K562 (cell line): ENCODE measurements around the gene KCNAB2.

Source experiments
- ATF2 ChIP-seq: sonication (generic); formaldehyde crosslinking; IDR thresholded peaks from 2 replicates; pipeline ENCODE4 v1.8.1; 2022; ENCODE audit warnings: missing genetic modification reagents
- ATF3 ChIP-seq, 2 experiments: fragments of 450-650 bp in 1 of 2; sonication (generic) in 1 of 2; formaldehyde crosslinking in 1 of 2; IDR thresholded peaks in 1 of 2; conservative IDR thresholded peaks in 1 of 2; 2 replicates each; pipeline versions ENCODE4 v1.6.1 to v1.8.1; 2016 to 2023; ENCODE audit warnings: mild to moderate bottlenecking in 2 of 2, moderate library complexity in 2 of 2, inconsistent platforms in 1 of 2, missing genetic modification reagents in 1 of 2
- CTCF ChIP-seq, 3 experiments: IDR thresholded peaks in 2 of 3; conservative IDR thresholded peaks in 1 of 3; 2 replicates each; pipeline ENCODE4 v1.5.1; 2011 to 2012; ENCODE audit warnings: low read length in 3 of 3, mild to moderate bottlenecking in 3 of 3, control low read depth in 2 of 3, improper control_type of control experiment in 1 of 3, inconsistent platforms in 1 of 3, low read depth in 1 of 3, mixed read lengths in 1 of 3, moderate library complexity in 1 of 3; ENCODE audit not compliant: insufficient read depth in 2 of 3
- EZH2 ChIP-seq: IDR thresholded peaks from 2 replicates; pipeline ENCODE4 v1.6.1; 2012; ENCODE audit warnings: low read depth, mild to moderate bottlenecking, inconsistent platforms, low read length, borderline replicate concordance
- MAX ChIP-seq: sonication (generic); formaldehyde crosslinking; IDR thresholded peaks from 2 replicates; pipeline ENCODE4 v1.9.0; 2022; ENCODE audit warnings: mild to moderate bottlenecking, missing genetic modification reagents
- MTA2 ChIP-seq: fragments of 450-650 bp; IDR thresholded peaks from 2 replicates; pipeline ENCODE4 v1.6.1; 2016; ENCODE audit warnings: low read depth
- NBN ChIP-seq: fragments of 450-650 bp; IDR thresholded peaks from 2 replicates; pipeline ENCODE4 v1.6.1; 2016; ENCODE audit warnings: low read depth, mild to moderate bottlenecking
- NEUROD1 ChIP-seq: fragments of 150-350 bp; IDR thresholded peaks from 2 replicates; pipeline ENCODE4 v1.6.1; 2014; ENCODE audit warnings: borderline replicate concordance, low read length, low read depth; ENCODE audit not compliant: partially characterized antibody
- NR3C1 ChIP-seq: sonication (generic); formaldehyde crosslinking; IDR thresholded peaks from 2 replicates; pipeline ENCODE4 v1.8.1; 2022; ENCODE audit warnings: missing genetic modification reagents
- RAD21 ChIP-seq, 2 experiments: fragments of 250-450 bp in 1 of 2; fragments of 450-650 bp in 1 of 2; sonication (Bioruptor Pico) in 1 of 2; formaldehyde crosslinking in 1 of 2; IDR thresholded peaks in 1 of 2; conservative IDR thresholded peaks in 1 of 2; 2 replicates each; pipeline versions ENCODE4 v1.4.0 to v1.8.0; 2020 to 2022; ENCODE audit warnings: mild to moderate bottlenecking in 2 of 2, moderate library complexity in 1 of 2
- SMC3 ChIP-seq: conservative IDR thresholded peaks from 2 replicates; pipeline ENCODE4 v1.6.1; 2011; ENCODE audit warnings: low read depth, low read length, improper control_type of control experiment; ENCODE audit not compliant: insufficient read depth
- ZKSCAN1 ChIP-seq: fragments of 150-350 bp; IDR thresholded peaks from 2 replicates; pipeline ENCODE4 v1.6.1; 2016; ENCODE audit warnings: low read depth, low read length

GRCh38 chr1:6145864-6146410 lies 100.2 kb downstream of the KCNAB2 start:
- TF ChIP-seq NEUROD1 = no peak
- TF ChIP-seq ZKSCAN1 = no peak
- no peak for TF ChIP-seq MTA2
- TF ChIP-seq NBN = no peak
- TF ChIP-seq ATF3 (IDR thresholded peaks at IDR 0.05) = no peak
- no peak for TF ChIP-seq ATF3 (CRISPR knock-in tag; conservative IDR thresholded peaks at IDR 0.05)
- TF ChIP-seq CTCF (IDR thresholded peaks at IDR 0.05 in 2 of 3, conservative IDR thresholded peaks at IDR 0.05 in 1 of 3; ENCODE audit: insufficient read depth in 2 of 3, low read depth in 1 of 3, low read length in 3 of 3) = no peak
- TF ChIP-seq ATF2 = no peak
- no peak for TF ChIP-seq EZH2
- TF ChIP-seq RAD21 (CRISPR knock-in tag; conservative IDR thresholded peaks at IDR 0.05 in 1 of 2, IDR thresholded peaks at IDR 0.05 in 1 of 2) = no peak
- TF ChIP-seq SMC3 = no peak
- TF ChIP-seq NR3C1 (CRISPR knock-in tag) = no peak
- TF ChIP-seq MAX (CRISPR knock-in tag) = no peak
